ENCODE data around the gene BRD3OS. TPM values are rescaled to one million over a fixed set of nuclear protein-coding genes. Genes with fewer than 3 reads are reported as not detected.

Gene BRD3OS
- total and polyA plus RNA-seq, 2 of the 13 experiments (the other 11 are each of a cell fraction or from before 2014, with no cell fraction given): 4.9 to 5.7 TPM

GRCh38 chr9:134005381-134005780, 19.9 kb upstream of the BRD3OS start:
- H3K36me3 ChIP-seq (replicated peaks in 1 of 2; ENCODE audit: control insufficient read depth in 1 of 2, insufficient read depth in 2 of 2, low read length in 2 of 2): no peaks in the 10 kb centered on the region
- DNase-seq (ENCODE audit: low spot score) (no peak), FAIRE-seq (no peak), ATAC-seq (peak; percentile 16; the same call in 2 of the 3 replicates)
- no peak overlapping the region for H2AFZ ChIP-seq (ENCODE audit: low read length)
- no peak overlapping the region for H3K4me3 ChIP-seq (replicated peaks in 1 of 3; ENCODE audit: insufficient read depth in 1 of 3, low read depth in 2 of 3, low read length in 3 of 3)
- in situ Hi-C loops (cut with HindIII; ENCODE audit: extremely low pct_ligation_motif_present, low pct_unique_long_range_greater_than_20kb): no loop called here
- WGBS (ENCODE audit: low lambda C conversion rate): 77% methylated on average over 5 of the region's 8 CpGs
- peaks cover 2 to 21% of the 10 kb centered on the region in 2 experiments; a peak in 3 of 5 replicates for H3K27me3 ChIP-seq (ENCODE audit: control insufficient read depth in 1 of 2, insufficient read depth in 2 of 2, low read length in 2 of 2)
- H3K79me2 ChIP-seq (ENCODE audit: insufficient read depth, low read length): no peaks in the 10 kb centered on the region
- no peak overlapping the region for H3K9ac ChIP-seq (ENCODE audit: insufficient read depth, low read depth, low read length)
- H3K4me1 ChIP-seq (ENCODE audit: insufficient read depth, low read length): peaks cover 18% of the 10 kb centered on the region
- BruUV-seq (replicated peaks): no TSS peak
- no peaks in the 10 kb centered on the region for H4K20me1 ChIP-seq (ENCODE audit: insufficient read depth, low read length)
- H3K4me2 ChIP-seq (ENCODE audit: low read depth, low read length): no peak overlapping the region
- CTCF ChIA-PET (ENCODE audit: low intra/inter-chr PET ratio, low total read pairs): no interaction called here
- no peak overlapping the region for H3K27ac ChIP-seq (ENCODE audit: extremely low read length, insufficient read depth, low read length)
- no peaks in the 10 kb centered on the region for H3K9me3 ChIP-seq (ENCODE audit: low read length)
- POLR2A ChIA-PET: interaction anchor here (1.7 kb wide), 1 partner anchor 12 kb away, joined by 6 read pairs; no protein-coding TSS in a partner anchor
- intact Hi-C loops (cut with micrococcal nuclease; ENCODE audit: unreplicated experiment): no loop called here
- no peak for TF ChIP-seq ARID4A (CRISPR knock-in tag; IDR thresholded peaks at IDR 0.05; ENCODE audit: borderline replicate concordance)
- no peak for TF ChIP-seq ATF1 (CRISPR knock-in tag; IDR thresholded peaks at IDR 0.05)
- TF ChIP-seq, protein P1, sequence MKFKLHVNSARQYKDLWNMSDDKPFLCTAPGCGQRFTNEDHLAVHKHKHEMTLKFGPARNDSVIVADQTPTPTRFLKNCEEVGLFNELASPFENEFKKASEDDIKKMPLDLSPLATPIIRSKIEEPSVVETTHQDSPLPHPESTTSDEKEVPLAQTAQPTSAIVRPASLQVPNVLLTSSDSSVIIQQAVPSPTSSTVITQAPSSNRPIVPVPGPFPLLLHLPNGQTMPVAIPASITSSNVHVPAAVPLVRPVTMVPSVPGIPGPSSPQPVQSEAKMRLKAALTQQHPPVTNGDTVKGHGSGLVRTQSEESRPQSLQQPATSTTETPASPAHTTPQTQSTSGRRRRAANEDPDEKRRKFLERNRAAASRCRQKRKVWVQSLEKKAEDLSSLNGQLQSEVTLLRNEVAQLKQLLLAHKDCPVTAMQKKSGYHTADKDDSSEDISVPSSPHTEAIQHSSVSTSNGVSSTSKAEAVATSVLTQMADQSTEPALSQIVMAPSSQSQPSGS (CRISPR knock-in tag; IDR thresholded peaks at IDR 0.05): no peak
- no peak for TF ChIP-seq KDM1A (CRISPR knock-in tag; IDR thresholded peaks at IDR 0.05)
- no peak for TF ChIP-seq ZNF263 (CRISPR knock-in tag; IDR thresholded peaks at IDR 0.05)
- no peak for TF ChIP-seq ZNF547 (CRISPR knock-in tag; IDR thresholded peaks at IDR 0.05)
- TF ChIP-seq ARNT2 (CRISPR knock-in tag; IDR thresholded peaks at IDR 0.05; ENCODE audit: low read depth): no peak
- no peak for TF ChIP-seq ZEB1 (IDR thresholded peaks at IDR 0.05; ENCODE audit: insufficient replicate concordance, low read depth)
- TF ChIP-seq RFX1 (IDR thresholded peaks at IDR 0.05): no peak
- no peak for TF ChIP-seq HNF4G (IDR thresholded peaks at IDR 0.05; ENCODE audit: borderline replicate concordance, low read depth, low read length)
- TF ChIP-seq HNF4G (CRISPR knock-in tag; IDR thresholded peaks at IDR 0.05; ENCODE audit: borderline replicate concordance, low read depth): no peak
- no peak for TF ChIP-seq IKZF1 (IDR thresholded peaks at IDR 0.05)
- TF ChIP-seq ZNF720 (CRISPR knock-in tag; IDR thresholded peaks at IDR 0.05): no peak
- no peak for TF ChIP-seq ZNF569 (CRISPR knock-in tag; IDR thresholded peaks at IDR 0.05; ENCODE audit: borderline replicate concordance)
- no peak for TF ChIP-seq ZNF639 (CRISPR knock-in tag; conservative IDR thresholded peaks at IDR 0.05)
- no peak for TF ChIP-seq YEATS2 (CRISPR knock-in tag; IDR thresholded peaks at IDR 0.05; ENCODE audit: borderline replicate concordance)
- TF ChIP-seq KAT8 (CRISPR knock-in tag; IDR thresholded peaks at IDR 0.05): no peak
- TF ChIP-seq ZNF766 (CRISPR knock-in tag; IDR thresholded peaks at IDR 0.05; ENCODE audit: borderline replicate concordance): no peak
- no peak for TF ChIP-seq NCOA2 (CRISPR knock-in tag; IDR thresholded peaks at IDR 0.05)
